Esophagus squamous epithelium (tissue), 5 donors: ENCODE data around the gene NRG3. TPM values are rescaled to one million over a fixed set of nuclear protein-coding genes. Genes with fewer than 3 reads are reported as not detected.

Source experiments
- DNase-seq: peaks from one replicate; lab custom pipeline; 2025; lab: John Stamatoyannopoulos, UW
- H3K27ac ChIP-seq, 4 donors: fragments of 200-600 bp; sonication (generic); one replicate each; pipeline ENCODE4 v1.5.1; 2016 to 2019; ENCODE audit warnings: mild to moderate bottlenecking in 1 of 4
- H3K27me3 ChIP-seq, 4 donors: fragments of 200-600 bp; sonication (generic); 1 replicate in 3 of 4; 2 replicates in 1 of 4; pipeline versions ENCODE4 v1.5.1 to v1.6.0; 2017 to 2021; ENCODE audit warnings: antibody characterized with exemption in 1 of 4
- H3K36me3 ChIP-seq, 3 donors: fragments of 200-600 bp; sonication (generic); one replicate each; pipeline ENCODE4 v1.5.1; 2016 to 2019
- H3K4me1 ChIP-seq, 3 donors: fragments of 200-600 bp; sonication (generic); one replicate each; pipeline ENCODE4 v1.5.1; 2017 to 2019
- H3K4me3 ChIP-seq, 4 donors: fragments of 200-600 bp; sonication (generic); 1 replicate in 3 of 4; 2 replicates in 1 of 4; pipeline ENCODE4 v1.5.1; 2016 to 2019; ENCODE audit warnings: mild to moderate bottlenecking in 2 of 4, moderate library complexity in 1 of 4
- H3K9me3 ChIP-seq, 3 donors: fragments of 200-600 bp; sonication (generic); one replicate each; pipeline ENCODE4 v1.5.1; 2016 to 2019
- POLR2A ChIP-seq, 4 donors: fragments of 450-650 bp; IDR thresholded peaks; one replicate each; pipeline ENCODE4 v1.6.1; 2017; ENCODE audit warnings: antibody characterized with exemption in 4 of 4, mild to moderate bottlenecking in 4 of 4, moderate library complexity in 3 of 4
- WGBS, 2 donors: methylation state at CpG; one replicate each; pipeline ENCODE4 v1.1.5; 2018; 5-methylcytosine and 5-hydroxymethylcytosine counted together
- intact Hi-C: fragments of 100-400 bp; cut with DNase I; formaldehyde crosslinking; loops from one replicate; pipeline ENCODE4 v1.15.0; 2022
- total RNA-seq, 4 donors: library from RNA; depleted of rRNA; stranded (reverse); fragments of >200 nt; gene quantifications; one replicate each; pipeline ENCODE4 v1.1.0, GENCODE V29; 2016
- TF ChIP-seq, protein P1 (sequence below), 6 experiments: fragments of 450-650 bp in 4 of 6; fragments of 200-600 bp in 2 of 6; sonication (generic) in 2 of 6; IDR thresholded peaks; one replicate each; pipeline ENCODE4 v1.5.1; 2016 to 2019; ENCODE audit warnings: antibody characterized with exemption in 6 of 6, mild to moderate bottlenecking in 4 of 6, moderate library complexity in 4 of 6
- donor health status: DM: yes; HTN: yes; CAD: no.

NRG3 gene
- total RNA-seq, 4 donors from 2014 or later: 0.19 TPM; not detected in 3

DNA sequence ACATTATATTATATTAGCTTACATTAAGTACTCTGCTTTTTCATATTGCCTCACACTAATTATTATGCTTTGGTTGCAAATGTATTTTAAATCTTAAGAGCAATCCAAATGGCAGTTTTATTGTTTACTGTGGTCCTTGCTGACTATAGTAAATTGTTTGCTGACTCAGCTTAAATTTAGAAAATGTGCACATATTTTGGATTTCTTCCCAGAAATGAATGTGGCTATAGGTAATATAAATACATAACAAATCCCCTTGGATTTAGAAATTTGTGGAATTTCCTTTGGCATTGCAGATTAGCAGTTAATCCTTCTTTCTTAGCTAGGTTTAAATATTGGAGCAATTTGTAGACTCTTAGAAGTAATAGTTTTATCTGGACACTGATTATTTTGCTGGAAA lies 565.8 kb downstream of the NRG3 start:
- no peaks in the 10 kb centered on the region for H3K27me3 ChIP-seq
- no peak for DNase-seq
- intact Hi-C loops: no loop called here
- H3K4me3 ChIP-seq: no peak overlapping the region
- TF ChIP-seq POLR2A (IDR thresholded peaks at IDR 0.05): no peak
- TF ChIP-seq, protein P1, sequence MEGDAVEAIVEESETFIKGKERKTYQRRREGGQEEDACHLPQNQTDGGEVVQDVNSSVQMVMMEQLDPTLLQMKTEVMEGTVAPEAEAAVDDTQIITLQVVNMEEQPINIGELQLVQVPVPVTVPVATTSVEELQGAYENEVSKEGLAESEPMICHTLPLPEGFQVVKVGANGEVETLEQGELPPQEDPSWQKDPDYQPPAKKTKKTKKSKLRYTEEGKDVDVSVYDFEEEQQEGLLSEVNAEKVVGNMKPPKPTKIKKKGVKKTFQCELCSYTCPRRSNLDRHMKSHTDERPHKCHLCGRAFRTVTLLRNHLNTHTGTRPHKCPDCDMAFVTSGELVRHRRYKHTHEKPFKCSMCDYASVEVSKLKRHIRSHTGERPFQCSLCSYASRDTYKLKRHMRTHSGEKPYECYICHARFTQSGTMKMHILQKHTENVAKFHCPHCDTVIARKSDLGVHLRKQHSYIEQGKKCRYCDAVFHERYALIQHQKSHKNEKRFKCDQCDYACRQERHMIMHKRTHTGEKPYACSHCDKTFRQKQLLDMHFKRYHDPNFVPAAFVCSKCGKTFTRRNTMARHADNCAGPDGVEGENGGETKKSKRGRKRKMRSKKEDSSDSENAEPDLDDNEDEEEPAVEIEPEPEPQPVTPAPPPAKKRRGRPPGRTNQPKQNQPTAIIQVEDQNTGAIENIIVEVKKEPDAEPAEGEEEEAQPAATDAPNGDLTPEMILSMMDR (IDR thresholded peaks at IDR 0.05): no peak
- H3K4me1 ChIP-seq: no peaks in the 10 kb centered on the region
- H3K27ac ChIP-seq: no peak overlapping the region
- H3K9me3 ChIP-seq: peaks cover 0 to 8% (median 0%) of the 10 kb centered on the region in 3 donors
- no peaks in the 10 kb centered on the region for H3K36me3 ChIP-seq

DNA sequence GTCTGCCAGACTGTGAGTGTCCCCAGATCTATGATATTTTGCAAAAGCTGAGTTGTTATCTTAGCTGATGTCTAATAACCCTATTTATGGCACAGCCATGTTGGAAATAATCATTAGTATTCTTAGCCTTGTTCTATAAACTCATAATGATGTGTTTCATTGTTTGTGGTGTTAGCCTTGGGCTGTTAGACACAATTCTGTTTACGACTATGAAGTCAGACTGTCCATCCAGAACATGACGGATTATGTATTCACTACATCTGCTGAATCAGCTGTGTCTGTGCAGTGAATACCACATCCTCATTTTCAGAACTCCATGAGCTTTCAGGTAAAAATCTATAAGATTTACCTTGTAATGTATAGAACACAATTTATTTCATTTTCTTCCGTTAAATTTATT lies 577.1 kb downstream of the NRG3 start:
- Histone ChIP-seq H3K36me3 (no peaks in the 10 kb centered on the region), H3K4me1 (no peaks in the 10 kb centered on the region), H3K4me3 (no peak overlapping the region), H3K9me3 (no peaks in the 10 kb centered on the region), H3K27me3 (no peaks in the 10 kb centered on the region), H3K27ac (no peak overlapping the region)
- DNase-seq: no peak
- intact Hi-C loops: no loop called here
- TF ChIP-seq, protein P1 (IDR thresholded peaks at IDR 0.05): no peak
- TF ChIP-seq POLR2A (IDR thresholded peaks at IDR 0.05): no peak
- WGBS, 2 donors: 82 to 86% methylated on average over 3 of the region's 3 CpGs

DNA sequence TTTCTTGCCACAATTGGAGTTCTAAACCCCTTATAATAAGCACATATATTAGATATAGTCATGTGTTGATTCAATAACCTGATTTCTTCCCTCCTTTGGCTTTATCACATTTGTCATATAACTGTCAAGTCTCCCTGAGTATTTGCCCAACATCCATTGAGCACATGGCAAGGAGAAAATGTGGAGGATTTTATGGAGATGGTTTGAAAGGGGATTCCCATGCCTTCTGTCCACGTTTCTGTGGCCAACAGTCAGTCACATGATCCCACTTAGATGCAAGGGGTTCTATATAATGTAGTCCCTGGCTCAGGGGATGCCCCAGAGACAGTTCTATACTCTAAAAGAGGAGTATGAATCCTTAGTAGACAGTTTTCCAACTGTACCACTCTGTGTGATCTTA lies 577.7 kb downstream of the NRG3 start:
- no peaks in the 10 kb centered on the region for H3K9me3 ChIP-seq
- H3K4me3 ChIP-seq: no peak overlapping the region
- H3K36me3 ChIP-seq: no peaks in the 10 kb centered on the region
- intact Hi-C loops: no loop called here
- TF ChIP-seq, protein P1 (IDR thresholded peaks at IDR 0.05): no peak
- no peak for TF ChIP-seq POLR2A (IDR thresholded peaks at IDR 0.05)
- H3K4me1 ChIP-seq: no peaks in the 10 kb centered on the region
- H3K27me3 ChIP-seq: no peaks in the 10 kb centered on the region
- no peak overlapping the region for H3K27ac ChIP-seq
- WGBS, 2 donors: 11 to 36% methylated on average over 1 of the region's 1 CpG
- DNase-seq: no peak

DNA sequence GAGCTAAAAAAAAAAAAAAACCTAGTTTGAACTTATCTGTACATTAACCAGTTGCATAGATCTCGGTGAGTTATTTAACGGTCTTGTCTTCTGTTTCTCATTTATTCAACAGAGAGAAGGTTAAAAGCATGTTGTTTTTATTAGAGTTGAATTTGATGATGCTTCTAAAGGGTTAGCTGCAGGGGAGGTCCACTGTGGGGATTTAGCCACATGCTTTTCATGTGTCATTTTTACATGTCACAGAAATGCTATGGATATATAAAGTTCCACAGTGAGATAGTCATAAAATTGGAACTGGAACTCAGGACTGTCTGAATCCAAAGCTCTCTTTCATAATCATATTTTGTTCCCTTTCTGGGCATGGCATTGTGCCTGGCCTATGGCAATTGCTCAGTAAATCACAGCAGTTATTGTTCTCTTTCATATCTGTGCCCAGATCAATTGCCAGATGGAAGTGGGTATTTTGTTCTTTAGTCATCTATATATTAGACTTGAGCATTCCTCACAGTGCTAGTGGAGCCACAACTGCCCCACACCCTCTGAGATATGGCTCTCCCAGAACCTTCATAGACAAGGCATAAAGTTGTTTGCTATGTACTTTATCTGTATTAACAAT lies 578.8 kb downstream of the NRG3 start:
- Histone ChIP-seq H3K36me3 (no peaks in the 10 kb centered on the region), H3K4me3 (no peak overlapping the region), H3K4me1 (no peaks in the 10 kb centered on the region), H3K27ac (no peak overlapping the region), H3K9me3 (no peaks in the 10 kb centered on the region), H3K27me3 (no peaks in the 10 kb centered on the region)
- TF ChIP-seq POLR2A (IDR thresholded peaks at IDR 0.05): no peak
- TF ChIP-seq, protein P1 (IDR thresholded peaks at IDR 0.05): no peak
- intact Hi-C loops: no loop called here
- DNase-seq: no peak
- 78 to 91% methylated on average over 2 of the region's 2 CpGs for WGBS, 2 donors

DNA sequence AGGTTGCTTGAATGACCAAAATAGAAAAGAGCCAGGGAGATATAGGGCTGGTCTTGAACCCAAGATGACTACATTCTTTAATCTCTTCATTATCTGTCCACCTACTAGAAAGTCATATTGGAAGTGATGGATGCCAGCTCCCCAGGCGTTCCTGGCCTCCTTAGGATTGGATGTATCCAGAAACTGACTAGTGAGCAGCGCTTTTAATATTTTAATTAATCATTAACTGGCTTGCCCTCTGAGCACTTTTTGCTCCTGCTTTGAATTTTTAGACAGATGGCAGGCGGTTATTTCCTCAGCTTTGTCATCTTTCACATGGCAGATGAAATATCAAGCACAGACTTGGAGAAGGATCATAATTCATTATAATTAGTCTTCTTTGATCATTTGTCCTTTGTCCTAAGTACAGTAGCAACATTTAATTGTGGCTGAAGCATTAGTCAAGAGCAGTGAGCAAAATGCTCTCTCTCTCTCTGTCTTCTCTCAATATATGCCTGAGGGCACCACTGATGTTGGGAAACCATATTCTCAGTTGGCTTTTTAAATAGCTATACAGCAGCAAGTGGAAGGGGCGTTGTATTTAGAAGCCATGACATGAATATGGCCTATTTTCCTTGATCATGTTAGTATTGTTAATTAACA lies 588.0 kb downstream of the NRG3 start:
- intact Hi-C loops: no loop called here
- TF ChIP-seq, protein P1 (IDR thresholded peaks at IDR 0.05): no peak
- TF ChIP-seq POLR2A (IDR thresholded peaks at IDR 0.05): no peak
- Histone ChIP-seq H3K36me3 (no peaks in the 10 kb centered on the region), H3K4me1 (no peaks in the 10 kb centered on the region), H3K27me3 (no peaks in the 10 kb centered on the region), H3K9me3 (no peaks in the 10 kb centered on the region), H3K4me3 (no peak overlapping the region), H3K27ac (no peak overlapping the region)
- DNase-seq: no peak
- 28 to 43% methylated on average over 4 of the region's 4 CpGs for WGBS, 2 donors
